Suprapubic skin (tissue), 3 donors: ENCODE results near the gene TSPAN12.

Source experiments
- POLR2AphosphoS5 ChIP-seq, 3 donors: sonication (generic); formaldehyde crosslinking; IDR thresholded peaks; one replicate each; pipeline ENCODE4 v1.6.1; 2017; ENCODE audit warnings: antibody characterized with exemption in 3 of 3
- TF ChIP-seq, protein P1 (sequence below), 2 donors: fragments of 200-600 bp in 1 of 2; fragments of 450-650 bp in 1 of 2; sonication (generic) in 1 of 2; IDR thresholded peaks; one replicate each; pipeline ENCODE4 v1.5.1; 2016 to 2019; ENCODE audit warnings: antibody characterized with exemption in 2 of 2, mild to moderate bottlenecking in 1 of 2, moderate library complexity in 1 of 2

DNA sequence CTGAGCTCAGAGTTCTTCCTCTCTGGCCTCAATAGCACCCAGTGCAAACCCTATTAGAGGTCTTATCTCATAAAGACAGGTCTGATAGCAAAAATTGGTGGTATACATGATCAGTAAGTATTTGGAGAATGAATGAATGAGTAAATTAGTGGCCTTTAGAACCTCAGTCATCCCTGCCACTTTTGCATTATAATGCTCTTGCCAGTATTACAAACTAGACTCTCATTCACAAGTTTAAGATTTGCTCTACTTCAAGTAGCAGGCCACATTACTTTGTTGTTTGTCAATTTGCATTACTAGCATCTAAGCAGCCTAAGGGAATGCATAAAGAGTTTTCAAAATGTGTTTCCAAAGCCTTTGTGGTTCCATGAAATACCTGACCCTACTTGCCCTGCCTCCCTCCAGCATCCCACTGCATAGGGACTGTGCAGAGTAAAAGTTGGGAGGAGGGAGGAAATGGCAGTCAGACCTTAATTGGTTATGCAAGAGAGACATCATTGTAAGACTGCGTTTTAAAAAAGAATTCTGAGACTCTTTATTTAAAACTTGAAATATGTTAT, 21.3 kb downstream of the TSPAN12 start:
- TF ChIP-seq, protein P1, sequence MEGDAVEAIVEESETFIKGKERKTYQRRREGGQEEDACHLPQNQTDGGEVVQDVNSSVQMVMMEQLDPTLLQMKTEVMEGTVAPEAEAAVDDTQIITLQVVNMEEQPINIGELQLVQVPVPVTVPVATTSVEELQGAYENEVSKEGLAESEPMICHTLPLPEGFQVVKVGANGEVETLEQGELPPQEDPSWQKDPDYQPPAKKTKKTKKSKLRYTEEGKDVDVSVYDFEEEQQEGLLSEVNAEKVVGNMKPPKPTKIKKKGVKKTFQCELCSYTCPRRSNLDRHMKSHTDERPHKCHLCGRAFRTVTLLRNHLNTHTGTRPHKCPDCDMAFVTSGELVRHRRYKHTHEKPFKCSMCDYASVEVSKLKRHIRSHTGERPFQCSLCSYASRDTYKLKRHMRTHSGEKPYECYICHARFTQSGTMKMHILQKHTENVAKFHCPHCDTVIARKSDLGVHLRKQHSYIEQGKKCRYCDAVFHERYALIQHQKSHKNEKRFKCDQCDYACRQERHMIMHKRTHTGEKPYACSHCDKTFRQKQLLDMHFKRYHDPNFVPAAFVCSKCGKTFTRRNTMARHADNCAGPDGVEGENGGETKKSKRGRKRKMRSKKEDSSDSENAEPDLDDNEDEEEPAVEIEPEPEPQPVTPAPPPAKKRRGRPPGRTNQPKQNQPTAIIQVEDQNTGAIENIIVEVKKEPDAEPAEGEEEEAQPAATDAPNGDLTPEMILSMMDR (IDR thresholded peaks at IDR 0.05), result no peak
- no peak for TF ChIP-seq POLR2AphosphoS5 (IDR thresholded peaks at IDR 0.05)
